ENCODE results near the gene TMEM245.
A peak's percentile ranks its signal among the peaks of the same experiment; 100 is the strongest.

TMEM245 gene

DNA sequence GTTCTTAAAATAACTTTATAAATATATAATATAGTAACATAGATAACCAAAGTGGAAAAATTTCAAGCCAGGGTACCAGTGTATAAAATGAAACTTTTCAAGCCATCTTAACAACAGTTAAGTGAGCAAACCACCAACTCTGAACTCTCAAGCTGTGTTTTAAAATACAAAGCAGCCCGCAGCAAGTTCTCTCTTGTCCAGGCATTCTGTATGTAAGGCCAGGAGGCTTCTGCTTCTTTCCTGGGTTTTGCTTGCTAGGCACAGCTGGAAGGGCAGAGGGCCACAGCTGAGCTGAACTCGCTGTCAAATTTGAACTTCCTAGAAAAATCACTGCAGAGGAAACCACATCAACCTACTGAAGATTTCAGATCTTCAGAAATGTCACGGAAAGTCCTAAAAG is 99.6 kb downstream of the TMEM245 start:
- DNase-seq, result no peak

DNA sequence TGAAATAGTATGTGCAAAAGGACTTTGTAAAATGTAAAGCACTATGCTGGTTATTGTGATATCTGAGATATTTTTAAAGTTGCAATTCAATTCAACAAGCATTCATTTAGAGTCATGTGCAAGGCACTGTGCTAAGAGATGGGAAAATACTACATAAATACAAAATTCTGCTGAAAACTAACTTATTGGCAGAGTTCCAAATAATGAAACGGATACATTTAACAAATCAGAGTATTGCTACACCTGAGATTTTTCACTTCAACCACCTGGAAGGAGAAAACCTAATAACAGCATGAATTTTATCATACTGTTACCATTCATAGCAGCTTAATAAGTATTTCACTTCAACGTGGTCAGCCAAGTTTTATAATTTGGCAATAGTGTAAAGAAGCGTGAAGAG is 100.3 kb downstream of the TMEM245 start:
- no peak for DNase-seq

DNA sequence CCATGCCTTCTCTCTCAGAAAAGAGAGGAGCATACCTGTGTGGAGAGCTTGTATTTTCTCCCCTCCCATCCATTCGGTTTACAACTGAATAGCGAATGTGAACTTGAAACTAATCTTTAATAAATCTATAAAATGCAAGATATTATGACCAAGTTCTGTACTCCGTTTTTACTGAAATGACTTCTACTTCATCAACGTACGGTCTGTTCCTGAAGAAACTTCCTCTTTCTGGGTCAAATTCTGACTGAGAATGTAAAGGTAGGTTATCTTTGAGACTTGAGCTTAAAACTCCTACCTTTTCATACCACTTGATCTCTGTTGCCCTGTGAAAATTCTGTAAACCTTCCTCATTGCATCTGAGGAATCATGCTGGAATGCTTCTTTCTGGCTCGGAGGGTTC is 102.3 kb downstream of the TMEM245 start:
- no peak for DNase-seq

DNA sequence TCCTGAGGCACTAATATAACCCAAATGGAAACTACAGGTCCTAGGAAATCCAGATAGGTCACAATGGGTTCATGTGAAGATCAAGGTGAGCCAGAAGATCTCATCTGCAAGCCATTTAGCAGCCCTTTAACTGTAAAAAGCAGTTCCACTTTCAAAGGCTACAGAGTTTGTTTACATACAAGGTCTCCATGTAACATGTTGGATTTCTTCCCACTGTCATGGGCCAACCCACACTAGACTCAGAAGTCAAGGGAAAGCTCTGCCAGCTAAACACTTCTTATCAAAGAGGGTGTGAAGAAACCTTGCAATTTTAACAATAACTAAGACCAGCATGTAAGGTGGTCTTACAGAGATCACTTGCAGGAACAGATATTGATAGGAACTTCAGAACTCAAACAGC is 102.7 kb downstream of the TMEM245 start:
- no peak for DNase-seq

DNA sequence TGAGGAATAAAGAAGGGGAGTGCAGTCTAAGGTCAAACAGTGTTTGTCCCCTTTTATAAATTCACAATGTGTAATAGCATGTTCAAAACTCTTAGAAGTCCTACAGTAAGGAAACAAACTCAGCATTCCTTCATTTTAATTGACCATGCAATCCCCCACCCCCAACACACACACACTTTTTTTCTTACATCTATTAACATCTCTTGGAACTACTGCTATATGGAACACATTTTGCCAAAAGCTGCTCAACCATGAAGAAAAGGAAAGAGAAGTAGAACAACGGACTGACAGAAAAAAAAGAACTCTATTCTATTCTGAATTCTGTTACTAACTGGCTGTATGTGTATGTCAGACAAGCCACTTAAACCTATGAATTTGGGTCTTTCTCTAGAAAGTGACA is 103.6 kb downstream of the TMEM245 start:
- no peak for DNase-seq

DNA sequence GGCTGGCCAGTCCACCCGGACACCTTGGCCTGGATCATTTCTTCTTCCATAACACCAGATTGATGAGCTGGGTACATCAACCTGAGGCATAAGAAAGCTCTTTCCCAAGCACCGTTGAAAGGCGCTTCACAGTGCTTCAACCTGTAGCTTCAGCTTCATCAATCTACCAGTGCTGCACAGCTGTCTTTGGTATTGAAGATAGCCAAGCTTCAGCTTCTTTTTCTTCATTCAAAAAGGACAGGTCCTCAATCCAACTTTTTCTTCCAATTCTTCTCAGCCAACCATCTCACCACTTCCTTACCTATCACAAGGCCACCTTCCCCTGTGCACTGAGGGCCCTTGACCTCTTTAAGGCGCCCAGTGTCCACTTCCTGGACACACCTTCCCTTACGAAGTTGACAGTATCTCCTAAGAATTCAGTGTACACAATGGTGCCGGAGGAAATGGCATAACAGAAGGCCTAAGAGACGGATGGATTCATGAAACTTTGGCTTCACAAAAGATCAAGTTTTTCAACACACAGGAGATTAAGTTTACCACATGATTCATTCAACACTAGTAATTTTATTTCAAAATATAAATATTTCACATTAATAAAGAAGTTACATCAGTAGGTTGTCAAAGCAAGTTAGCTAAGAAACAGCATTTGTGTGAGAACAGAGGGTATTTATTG is 105.0 kb downstream of the TMEM245 start:
- no peak for DNase-seq

DNA sequence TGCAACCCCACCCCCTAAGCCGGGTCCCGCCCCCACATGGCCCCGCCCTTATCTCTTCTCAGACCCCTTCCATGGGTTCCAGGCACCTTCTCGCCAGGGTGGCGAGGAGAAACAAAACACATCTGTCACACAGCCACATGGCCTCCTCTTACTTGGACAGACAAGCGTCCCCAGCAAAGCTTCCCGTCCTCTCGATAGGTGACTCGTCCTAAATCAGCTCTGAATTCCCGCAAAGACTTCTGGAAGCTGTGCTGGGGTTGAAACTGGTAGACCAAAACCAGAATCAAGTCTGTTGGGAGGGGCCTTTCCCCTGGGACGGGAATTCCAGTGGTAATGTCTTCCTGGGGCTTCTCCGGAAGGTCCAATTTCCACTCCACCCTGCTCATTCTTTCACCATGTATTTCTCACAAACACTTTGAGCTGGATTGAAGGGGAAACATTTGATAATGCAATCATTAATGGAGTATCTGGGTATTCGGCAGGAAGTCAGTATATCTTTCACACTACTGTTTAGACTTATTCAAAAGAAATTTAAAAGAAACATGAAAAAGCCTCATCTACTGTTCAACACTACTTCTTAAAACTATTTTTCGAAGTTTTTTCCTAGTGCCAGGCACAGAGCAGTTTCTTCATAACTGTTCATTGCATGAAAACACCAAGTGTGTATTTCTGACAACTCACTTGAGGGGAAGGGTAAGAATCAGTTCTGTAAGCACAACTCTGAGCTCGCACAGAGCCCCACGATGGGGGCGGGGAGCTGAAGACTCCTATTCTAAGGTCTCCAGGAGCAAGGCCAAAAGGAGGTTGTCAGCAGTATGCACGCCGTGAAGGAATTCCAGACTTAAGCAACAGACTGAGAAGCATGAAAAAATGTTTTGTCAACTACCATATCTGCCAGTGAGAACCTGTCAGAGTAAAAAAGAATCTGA is 105.8 kb downstream of the TMEM245 start:
- no peak for DNase-seq

DNA sequence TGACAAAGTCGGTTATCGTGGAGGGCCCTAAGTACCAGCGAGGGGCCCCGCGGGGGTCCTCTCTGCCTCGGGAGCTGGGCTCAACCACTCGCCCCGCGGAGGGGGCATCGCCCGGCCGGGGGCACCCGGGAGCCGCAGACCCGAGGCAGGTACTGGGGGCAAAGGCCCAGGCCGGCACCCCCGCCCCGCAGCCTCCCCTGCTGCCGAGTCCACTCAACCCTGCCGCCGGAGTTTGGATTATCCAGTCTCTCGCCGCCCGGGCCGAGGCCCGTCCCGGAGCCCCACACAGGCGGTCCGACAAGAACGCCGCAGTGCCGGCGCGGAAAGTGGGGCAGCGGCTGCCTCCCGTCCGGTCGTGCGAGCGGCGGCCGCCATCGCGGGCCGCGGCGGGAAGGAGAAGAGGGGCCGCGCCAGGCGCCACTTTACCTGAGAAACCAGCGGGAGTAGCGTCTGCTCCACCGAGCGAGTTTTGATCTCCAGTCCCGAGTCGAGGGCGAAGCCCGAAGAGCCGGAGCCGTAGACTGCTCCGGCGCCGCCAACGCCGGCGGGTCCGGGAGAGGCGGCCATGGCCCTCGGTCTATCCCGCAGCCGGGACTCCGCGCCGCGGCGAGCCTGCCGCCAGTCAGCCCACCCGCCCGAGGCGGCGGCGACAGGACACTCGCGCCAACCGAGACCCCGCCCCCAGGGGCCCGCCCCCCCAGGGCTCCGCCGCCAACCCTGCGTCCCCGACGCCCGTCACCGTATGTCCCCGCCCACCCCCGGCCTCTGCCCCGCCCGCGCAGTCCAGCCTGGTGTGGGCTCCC is 106.7 kb downstream of the TMEM245 start, which contains the start of gene CTNNAL1:
CTNNAL1 (minus strand) TSS at position 624 of the 803 bp plus-strand sequence; CDS start at position 567, 57 bp downstream.
- peak; percentile 36 for DNase-seq

DNA sequence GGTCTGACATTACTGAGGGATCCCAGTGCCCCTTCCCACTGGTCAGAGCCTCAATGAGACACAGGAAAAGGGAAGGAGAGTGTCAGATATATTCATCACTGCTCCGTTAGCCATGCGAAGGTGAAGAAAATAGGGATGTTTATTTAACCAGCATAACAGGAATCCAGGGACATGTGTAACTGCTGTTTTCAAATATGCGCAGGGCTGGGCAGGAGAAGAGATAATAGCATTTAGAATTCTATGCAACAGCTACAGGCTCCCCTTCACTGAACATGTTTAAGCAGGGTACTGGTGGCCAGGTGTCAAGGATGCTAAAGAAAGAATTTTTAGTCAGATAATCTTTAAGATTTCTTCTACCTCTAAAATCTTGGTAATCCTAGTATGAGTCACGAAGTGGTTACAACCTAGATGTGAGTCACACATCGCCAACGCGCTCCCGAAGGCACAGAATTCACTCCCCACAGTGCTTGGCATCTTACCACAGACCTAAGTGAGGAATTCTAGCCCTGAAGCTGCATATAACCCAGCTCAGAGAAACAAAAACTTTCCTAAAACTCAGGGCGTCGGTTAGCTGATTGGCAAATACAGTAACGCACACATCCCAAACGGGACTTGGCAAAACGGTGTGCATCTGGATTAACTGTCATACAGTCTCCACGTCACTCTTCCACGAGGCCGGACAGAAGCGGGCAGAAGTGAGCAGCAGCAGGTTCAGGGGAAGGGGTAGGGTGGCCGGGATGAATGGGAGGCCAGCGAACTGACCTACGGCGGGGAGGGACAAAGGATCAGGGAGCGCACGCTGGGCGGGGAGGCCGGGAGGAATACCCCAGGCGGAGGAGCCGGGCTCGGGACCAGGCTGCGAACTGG is 107.5 kb downstream of the TMEM245 start:
- DNase-seq, result no peak

DNA sequence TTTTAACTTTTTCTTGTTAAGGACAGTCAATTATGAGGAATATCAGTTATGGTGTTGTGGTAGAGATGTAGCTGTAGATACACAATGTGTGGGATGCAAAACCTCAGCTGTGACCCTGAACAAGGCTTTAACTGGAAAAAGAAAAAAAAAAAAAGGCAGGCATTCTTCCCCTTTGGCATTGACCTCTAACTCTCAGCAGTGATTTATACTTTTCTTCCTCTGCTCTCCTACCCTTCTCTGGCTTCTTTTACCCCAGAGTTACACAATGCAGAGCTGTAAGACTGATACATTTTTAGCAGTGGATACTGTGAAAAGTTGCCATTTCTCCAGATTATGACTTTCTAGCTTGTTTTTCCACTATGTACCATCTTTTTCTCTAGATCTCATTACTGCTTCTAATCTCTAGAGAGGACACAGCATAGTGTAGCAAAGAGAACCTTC is 108.5 kb downstream of the TMEM245 start:
- DNase-seq, result no peak

DNA sequence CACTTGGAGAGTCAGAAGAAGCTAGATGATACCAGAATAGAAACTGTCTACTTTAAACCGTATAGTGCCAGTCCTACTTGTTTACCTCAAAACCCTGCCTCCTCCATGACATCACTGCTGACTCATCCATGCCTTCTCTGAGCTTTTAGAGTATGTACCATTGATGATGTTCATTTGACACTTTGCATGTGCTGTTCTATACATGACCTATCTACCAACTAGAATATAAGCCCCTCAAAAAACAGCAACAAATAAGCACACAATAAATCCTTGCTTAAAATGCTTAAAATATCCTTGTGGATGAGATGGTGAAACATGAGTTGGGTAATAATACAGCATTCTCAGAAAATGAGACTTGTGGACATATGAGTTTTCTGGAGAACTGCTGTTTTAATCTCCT is 109.0 kb downstream of the TMEM245 start:
- no peak for DNase-seq

DNA sequence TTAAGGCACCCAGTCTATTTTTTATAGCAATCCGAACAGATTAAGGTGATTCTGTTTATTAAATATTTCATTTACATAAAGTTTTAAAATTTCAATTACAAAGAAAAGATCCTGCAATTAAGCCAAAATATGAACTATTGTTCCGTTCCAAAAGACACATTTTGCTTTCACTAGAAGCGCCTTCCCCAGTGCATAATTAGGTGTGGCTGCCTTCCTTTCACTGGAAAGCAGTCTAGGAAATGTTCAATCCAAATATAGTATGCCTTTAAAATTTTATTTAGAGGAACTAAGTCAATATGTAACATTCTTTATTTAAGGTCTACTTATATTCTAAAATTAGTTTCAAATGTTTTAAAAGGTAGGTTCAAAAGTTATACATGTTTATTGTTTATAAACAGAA is 114.1 kb downstream of the TMEM245 start:
- DNase-seq, result no peak

DNA sequence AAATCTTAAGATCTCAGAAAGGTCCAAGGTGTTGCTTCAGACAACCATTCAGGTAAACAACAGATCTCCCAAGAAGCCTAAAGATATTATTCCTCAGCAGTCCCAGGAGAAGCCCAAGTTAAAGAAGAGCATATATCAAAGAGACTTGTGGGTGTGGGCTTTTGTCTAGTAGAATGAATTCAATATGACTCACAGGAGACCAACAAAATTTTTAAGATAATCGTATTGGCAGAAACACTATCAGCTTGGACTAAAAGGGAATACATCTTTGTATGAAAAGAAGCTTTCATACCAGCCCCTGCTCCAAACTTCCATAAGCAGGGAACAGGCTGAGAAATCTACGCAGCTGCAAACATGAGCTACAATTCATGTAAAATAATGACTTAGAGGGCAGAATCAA is 116.6 kb downstream of the TMEM245 start:
- no peak for DNase-seq

DNA sequence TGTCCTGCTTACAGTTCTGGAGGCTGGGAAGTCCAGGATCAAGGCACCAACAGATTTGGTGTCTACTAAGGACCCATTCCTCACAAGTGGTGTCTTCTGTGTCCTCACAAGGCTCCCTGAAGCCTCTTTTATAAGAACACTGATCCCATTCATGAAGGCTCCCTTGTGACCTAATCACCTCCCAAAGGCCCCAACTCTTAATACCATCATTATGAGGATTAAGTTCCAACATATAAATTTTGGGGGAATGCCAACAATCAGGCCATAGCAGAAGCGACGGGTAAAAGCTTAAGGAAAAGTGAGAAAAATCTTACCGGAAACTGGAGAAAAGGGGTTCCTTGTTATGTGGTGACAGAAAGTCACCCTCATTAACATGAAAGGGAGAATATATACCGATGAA is 117.6 kb downstream of the TMEM245 start:
- DNase-seq, result no peak

DNA sequence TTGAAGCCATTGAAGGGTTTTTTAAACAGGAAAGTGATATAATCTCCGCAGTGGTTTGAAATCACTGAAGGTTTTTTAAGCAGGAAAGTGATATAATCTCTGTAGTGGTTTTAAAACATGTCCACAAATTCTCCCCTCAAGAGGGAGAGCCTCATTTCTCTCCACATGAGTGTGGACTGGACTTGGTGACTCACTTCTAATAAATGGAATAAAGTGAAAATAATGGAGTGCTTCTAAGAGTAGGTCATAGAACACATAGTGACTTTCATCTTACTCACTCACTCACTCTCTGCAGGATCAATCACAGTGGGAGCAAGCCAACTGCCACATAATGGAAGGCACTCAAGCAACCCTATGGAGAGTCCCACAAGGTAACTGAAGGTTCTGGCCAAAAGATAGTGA is 118.5 kb downstream of the TMEM245 start:
- DNase-seq, result no peak

DNA sequence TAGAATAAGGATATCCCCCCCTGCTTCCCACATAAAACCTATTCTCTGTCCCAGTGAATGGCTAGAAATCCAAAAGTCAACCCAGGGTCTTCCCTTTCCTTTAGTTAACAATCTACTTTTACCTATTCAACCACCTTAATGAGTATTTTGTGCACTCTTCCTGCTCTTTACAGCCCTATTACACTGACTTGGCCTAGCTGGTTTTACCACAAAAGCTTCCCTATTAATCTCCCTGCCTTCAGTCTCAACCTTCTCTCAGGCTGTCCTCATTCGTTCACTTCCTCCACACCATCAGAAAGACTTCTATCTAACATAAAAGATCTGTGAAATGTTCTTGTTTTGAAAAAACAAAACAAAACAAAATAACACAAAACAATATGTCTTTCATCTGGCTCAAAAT is 122.6 kb downstream of the TMEM245 start:
- no peak for DNase-seq

DNA sequence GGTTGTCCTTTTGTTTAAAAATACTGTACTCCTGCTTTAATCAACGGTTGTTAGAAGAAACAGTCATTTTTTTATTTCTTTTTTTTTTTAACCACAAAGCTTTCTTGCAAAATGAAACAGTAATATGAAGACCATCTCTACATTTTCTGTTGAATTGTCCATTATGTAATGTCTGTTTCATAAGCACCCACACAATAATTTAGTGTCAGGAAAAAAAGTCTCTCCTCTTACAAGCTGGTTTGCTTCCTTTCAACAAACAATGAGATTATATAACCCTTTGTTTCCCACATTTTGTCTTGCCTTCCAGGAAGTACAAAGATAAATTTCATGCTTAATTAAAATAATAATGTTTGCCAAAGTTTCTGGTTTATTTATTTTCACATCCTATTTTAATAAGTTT is 123.1 kb downstream of the TMEM245 start:
- DNase-seq, result no peak

DNA sequence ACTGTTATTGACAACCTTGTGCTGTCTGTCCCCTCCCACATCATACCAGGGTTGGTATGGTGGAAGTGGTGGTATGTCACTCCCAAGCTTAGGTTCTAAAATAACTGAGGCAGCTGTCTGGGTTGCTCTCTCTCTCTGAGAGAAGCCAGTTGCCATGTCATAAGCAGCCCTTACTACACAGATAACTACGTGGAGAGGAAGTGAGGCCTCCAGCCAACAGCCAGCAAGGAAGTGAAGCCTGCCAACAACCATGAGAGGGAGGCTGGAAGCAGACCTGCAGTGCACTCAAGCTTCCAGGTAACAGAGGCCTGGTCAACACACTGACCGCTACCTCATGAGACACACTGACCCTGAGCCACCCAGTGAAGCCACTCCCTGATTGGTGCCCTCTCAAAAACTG is 125.1 kb downstream of the TMEM245 start:
- no peak for DNase-seq

DNA sequence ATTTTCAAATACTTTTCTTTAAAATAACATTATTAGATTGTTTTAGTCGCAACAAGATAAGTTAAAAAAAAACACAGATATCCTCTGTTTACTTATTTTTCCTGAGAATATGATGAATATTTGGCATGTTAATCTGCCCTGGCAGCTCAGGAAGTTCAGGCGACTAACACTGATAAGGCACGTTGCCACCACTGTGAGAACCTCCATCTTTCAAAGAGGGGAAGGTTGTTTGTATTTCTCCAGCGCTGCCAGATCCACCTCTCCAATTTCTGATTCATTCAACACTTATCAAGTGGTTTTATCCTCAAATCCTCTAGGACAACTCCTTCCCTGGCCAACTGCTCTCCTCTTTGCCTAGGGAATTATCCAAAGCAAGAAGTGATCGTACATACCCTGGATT is 128.3 kb downstream of the TMEM245 start:
- no peak for DNase-seq

DNA sequence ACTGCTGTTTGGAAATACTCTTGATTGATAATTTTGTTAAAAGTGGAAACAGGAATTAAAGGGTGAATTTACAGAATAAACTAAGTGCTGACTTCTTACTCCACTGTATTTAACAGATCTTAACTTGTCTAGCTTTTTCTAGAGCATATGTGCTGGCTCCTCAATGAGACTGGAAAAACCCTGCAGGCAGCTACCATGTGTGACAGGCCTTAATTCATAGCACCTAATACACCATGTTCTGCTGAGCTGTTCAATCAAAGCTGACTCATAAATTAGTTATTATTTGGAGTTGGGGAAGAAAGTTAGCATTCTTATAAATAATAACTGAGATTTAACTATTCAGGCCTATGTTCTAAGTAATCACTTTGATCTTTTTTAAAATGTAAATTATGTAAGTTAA is 135.9 kb downstream of the TMEM245 start:
- no peak for DNase-seq

DNA sequence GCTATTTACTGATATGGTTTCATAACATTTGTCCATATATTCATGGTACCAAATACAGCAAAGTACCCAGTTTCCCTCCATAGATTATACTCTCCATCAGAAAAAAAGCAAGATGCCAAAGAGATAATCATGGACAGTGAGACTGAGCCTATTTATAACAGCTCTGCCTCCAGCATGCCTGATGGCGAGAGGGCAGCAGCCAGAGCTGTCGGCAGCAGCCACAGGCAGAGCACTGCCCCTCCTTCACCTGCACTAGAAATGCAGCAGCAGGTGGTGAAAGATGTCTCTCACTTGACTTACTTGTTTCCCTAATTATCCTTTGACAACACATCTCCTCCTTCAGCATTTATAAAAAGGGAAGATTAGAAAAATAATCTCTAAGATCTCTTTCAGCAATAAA is 138.9 kb downstream of the TMEM245 start:
- no peak for DNase-seq

DNA sequence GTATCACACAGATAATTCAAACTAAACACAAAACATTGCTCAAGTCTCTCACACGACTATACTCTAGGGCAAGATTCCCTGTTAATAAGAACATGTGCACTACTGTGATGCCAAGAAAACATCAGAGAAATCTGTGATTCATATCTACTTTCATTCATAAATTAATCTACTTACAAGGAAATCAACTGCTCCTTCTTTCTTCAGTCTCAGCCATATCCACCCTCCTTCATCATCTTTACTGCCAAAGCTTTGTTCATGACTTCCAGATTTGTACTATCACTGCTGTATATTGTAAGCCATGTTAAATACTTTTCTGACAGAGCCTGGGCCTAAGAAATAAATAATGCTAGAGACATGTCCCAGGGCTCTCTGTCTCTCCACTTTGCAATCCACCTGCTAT is 141.5 kb downstream of the TMEM245 start:
- DNase-seq, result no peak
